GM12873 (cell line): ENCODE data around the gene CCDC73.

ENCODE experiments used
- TF ChIP-seq, protein P1 (sequence below): IDR thresholded peaks from 2 replicates; pipeline ENCODE4 v1.5.1; 2012; ENCODE audit warnings: low read depth, mild to moderate bottlenecking, moderate library complexity, low read length, control low read depth; ENCODE audit not compliant: insufficient read depth; ENCODE audit errors: missing control alignments

The CCDC73 gene

DNA sequence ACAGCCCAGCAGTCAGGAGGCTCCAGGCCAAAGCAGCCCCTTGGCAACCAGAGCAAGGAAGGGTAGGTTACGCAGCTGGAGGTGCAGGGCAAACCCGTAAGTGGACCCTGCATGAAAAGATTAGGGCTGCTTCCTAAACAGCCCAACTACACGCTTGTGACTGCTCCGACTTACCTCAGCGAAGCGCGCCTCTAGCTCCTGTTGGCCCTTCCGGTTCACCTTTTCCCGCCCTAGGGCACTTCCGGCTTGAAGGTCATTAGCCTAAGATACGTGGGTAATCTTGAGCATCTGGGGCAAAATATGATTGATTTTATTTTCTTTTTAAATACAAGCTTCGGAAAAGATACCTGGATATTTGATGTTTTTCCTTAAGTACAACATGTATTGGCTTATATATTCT is at the start of gene CCDC73:
Gene CCDC73 (minus strand): TSS at position 224 of the 400 bp plus-strand sequence. CDS start 34,419 bp downstream, outside the sequence.
- TF ChIP-seq, protein P1, sequence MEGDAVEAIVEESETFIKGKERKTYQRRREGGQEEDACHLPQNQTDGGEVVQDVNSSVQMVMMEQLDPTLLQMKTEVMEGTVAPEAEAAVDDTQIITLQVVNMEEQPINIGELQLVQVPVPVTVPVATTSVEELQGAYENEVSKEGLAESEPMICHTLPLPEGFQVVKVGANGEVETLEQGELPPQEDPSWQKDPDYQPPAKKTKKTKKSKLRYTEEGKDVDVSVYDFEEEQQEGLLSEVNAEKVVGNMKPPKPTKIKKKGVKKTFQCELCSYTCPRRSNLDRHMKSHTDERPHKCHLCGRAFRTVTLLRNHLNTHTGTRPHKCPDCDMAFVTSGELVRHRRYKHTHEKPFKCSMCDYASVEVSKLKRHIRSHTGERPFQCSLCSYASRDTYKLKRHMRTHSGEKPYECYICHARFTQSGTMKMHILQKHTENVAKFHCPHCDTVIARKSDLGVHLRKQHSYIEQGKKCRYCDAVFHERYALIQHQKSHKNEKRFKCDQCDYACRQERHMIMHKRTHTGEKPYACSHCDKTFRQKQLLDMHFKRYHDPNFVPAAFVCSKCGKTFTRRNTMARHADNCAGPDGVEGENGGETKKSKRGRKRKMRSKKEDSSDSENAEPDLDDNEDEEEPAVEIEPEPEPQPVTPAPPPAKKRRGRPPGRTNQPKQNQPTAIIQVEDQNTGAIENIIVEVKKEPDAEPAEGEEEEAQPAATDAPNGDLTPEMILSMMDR = no peak

DNA sequence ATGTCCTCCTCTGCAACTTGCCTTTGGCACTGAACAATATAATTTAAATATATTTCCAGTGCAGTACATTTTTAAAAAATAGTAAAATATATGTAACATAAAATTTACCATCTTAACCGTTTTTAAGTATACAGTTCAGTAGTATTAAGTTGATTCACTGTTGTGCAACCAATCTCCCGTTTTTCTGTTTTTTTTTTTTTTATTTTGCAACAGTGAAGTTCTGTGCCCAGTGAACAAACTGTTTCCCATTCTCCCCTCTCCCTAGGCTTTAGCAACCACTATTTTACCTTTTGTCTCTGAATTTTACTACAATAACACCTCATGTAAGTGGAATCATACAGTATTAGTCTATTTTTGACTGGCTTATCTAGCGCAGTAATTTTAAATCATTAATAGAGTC is 49.1 kb upstream of the CCDC73 start:
- TF ChIP-seq, protein P1 = no peak

DNA sequence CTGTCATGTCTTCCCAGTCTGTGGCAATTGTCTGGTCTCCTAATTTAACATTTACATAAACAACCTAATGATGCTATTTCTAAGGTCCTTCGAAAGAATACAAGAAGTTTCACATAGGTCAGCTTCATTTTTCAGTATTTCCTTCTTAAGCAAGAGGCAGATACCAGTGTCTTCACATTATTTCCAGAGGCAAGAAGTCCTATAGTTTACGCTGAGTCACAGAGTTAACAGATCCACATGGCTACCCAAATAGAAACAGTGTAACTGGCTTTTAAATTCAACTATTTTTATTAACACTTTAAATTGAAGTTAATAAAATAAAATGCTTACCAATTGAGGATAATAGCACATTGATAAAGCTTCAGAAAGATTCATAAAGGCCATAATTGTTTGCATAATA is 46.1 kb upstream of the CCDC73 start:
- TF ChIP-seq, protein P1 = no peak

DNA sequence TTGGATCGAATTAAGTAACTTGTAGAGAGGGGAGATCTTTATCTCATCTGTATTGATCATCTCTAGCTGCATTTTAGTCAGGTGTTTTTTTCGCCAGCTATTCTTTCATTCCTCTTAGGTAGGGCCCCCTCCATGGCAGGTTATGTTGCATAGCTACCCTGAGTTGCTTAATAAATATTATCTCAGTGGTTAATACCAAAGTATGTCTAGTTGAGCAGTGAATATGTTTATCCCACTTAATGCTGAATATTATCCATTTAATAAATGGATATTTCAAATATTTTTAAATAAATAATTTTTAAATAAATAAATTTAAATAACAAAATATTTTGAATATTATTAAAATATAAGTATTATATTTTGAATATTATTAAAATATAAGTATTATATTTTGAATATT is 44.8 kb upstream of the CCDC73 start:
- TF ChIP-seq, protein P1 = no peak

DNA sequence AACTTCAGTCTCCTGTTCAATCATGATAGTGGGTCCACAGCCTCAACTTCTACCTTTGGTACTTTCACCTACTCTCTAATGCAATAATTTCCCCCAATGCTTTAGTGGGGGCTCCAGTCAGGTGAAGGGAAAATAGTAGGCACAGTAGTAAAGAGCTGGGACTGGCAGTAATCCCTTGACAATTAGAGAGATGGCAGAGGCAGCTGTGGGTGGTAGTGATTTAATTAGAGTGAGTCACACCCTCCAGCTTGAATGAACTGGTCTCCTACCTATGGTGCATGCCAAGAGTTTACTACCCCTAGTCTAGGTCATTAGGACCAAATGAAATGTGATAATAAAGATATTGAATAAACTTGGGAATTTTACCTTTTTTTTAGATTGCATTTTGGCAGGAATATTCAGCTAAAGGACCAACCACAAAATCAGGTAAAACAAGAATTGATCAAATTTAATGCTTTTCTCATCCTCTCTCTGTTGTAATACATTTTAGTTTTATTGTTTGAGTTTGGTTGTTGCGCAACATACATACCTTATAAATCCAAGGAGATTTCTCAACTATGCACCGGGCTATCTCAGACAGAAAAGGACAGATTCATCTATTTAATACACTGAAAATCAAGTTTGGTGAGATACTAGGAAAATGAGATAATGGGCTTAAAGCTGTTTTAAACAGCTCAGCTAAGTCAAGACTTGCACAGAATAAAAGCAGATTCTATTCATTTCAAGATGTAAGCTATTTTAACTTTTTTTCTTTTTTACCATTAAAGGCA is 44.2 kb upstream of the CCDC73 start:
- TF ChIP-seq, protein P1 = no peak

DNA sequence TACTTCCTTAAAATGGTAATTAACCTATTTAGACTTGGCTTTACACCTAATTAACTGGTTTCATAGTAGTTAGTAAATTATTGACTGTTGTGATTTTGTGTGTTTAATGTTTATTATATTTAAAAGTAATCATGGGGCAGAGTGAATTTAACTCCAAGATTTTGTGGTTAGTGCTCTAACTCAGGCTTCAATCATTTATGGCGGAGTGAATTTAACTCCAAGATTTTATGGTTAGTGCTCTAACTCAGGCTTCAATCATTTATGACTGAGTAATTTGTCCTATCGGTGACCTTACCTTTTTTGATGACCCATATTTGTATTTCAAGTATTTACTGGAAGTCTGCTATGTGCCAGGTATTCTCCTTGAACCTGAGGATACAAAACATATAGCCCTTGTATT is 42.5 kb upstream of the CCDC73 start:
- TF ChIP-seq, protein P1 = no peak

DNA sequence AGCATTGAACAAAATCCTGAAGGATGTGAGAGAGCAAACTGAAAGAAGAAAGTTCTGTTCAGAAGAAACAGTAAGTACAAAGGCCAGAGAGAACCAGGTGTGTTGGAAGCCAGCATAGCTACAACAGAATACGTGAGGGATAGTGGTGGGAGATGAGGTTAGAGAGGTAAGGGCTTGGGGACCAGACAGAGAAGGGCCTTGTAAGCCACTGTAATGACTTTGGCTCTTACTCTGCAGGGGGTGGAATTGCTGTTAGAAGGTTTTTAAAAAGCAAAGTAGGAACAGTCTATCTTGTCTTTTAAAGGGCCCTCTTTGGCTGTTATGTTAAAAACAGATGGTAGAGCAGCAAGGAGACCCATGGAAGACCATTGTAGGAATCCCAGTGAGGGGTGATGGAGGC is 39.5 kb upstream of the CCDC73 start:
- TF ChIP-seq, protein P1 = no peak

DNA sequence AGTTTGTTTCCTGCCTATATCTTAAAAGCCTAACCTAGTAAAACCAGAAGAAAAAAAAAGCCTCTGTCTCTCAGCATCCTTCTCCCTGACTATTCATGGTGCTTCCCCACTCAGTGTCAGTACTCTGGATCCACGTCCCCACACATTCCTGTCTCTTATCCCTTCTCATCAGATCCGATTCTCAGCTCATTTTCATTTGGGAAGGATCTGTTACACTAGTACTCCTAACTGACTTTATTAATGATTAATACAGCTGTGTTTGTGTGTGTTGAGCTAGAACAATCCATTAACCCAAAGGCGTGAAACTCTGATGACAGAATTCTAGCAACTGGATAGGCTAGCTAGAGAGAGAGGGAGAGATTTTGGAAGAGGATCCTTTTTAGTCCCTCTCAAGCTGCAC is 36.8 kb upstream of the CCDC73 start:
- TF ChIP-seq, protein P1 = no peak
